Heart left ventricle (tissue), 16 donors: ENCODE results near the gene THY1. TPM values are rescaled to one million over a fixed set of nuclear protein-coding genes. Genes with fewer than 3 reads are reported as not detected.

Experiments
- ATAC-seq, 4 donors: fragments of 200-7000 bp; cut with Tn5 transposase; one replicate each; pipeline ENCODE4 v1.9.1; 2020 to 2022; ENCODE audit warnings: moderate library complexity in 4 of 4, mild to moderate bottlenecking in 3 of 4, moderate number of reproducible peaks in 1 of 4
- DNase-seq, 5 donors: peaks; one replicate each; pipeline ENCODE4 v3.0.0-alpha.2; 2020
- H3K27ac ChIP-seq, 12 donors: fragments of 200-600 bp; sonication (generic) in 4 of 12; one replicate each; pipeline versions ENCODE4 v1.5.0 to v1.8.0; 2016 to 2022; ENCODE audit warnings: mild to moderate bottlenecking in 2 of 12
- H3K27me3 ChIP-seq, 9 donors: fragments of 200-600 bp; sonication (generic) in 2 of 9; one replicate each; pipeline versions ENCODE4 v1.5.1 to v1.8.0; 2016 to 2022; ENCODE audit warnings: mild to moderate bottlenecking in 3 of 9
- H3K36me3 ChIP-seq, 9 donors: fragments of 200-600 bp; sonication (generic) in 2 of 9; one replicate each; pipeline versions ENCODE4 v1.5.0 to v1.8.0; 2018 to 2022; ENCODE audit warnings: mild to moderate bottlenecking in 2 of 9
- H3K4me1 ChIP-seq, 12 donors: fragments of 200-600 bp; sonication (generic) in 4 of 12; one replicate each; pipeline versions ENCODE4 v1.5.0 to v1.8.0; 2016 to 2022; ENCODE audit warnings: mild to moderate bottlenecking in 3 of 12
- H3K4me3 ChIP-seq, 12 donors: fragments of 200-600 bp; sonication (generic) in 4 of 12; one replicate each; pipeline versions ENCODE4 v1.5.0 to v1.8.0; 2017 to 2022; ENCODE audit warnings: mild to moderate bottlenecking in 9 of 12, moderate library complexity in 4 of 12
- H3K9me3 ChIP-seq, 12 donors: fragments of 200-600 bp; sonication (generic) in 4 of 12; one replicate each; pipeline versions ENCODE4 v1.5.0 to v1.8.0; 2016 to 2022; ENCODE audit warnings: mild to moderate bottlenecking in 1 of 12
- CTCF ChIP-seq, 12 donors: fragments of 200-600 bp; sonication (generic) in 4 of 12; IDR thresholded peaks; one replicate each; pipeline versions ENCODE4 v1.5.0 to v1.8.0; 2018 to 2022; ENCODE audit warnings: antibody characterized with exemption in 12 of 12, mild to moderate bottlenecking in 5 of 12
- POLR2A ChIP-seq, 2 donors: fragments of 450-650 bp; IDR thresholded peaks; one replicate each; pipeline ENCODE4 v1.6.1; 2017; ENCODE audit warnings: antibody characterized with exemption in 2 of 2, mild to moderate bottlenecking in 2 of 2, moderate library complexity in 2 of 2
- WGBS, 4 donors: extraction: QIAGEN DNeasy Blood & Tissue Kit in 2 of 4; methylation state at CpG; one replicate each; pipeline versions ENCODE4 v1.1.5 to v1.1.7; 2013 to 2018; 5-methylcytosine and 5-hydroxymethylcytosine counted together
- intact Hi-C, 10 donors: fragments of 100-400 bp; cut with DNase I; formaldehyde crosslinking; loops; one replicate each; pipeline versions ENCODE4 v1.11.1 to v1.14.2; 2022
- polyA plus RNA-seq, 2 donors: library from polyadenylated mRNA; stranded (reverse); fragments of 200-250 nt; gene quantifications; one replicate each; pipeline ENCODE4 v1.2.3, GENCODE V29; 2013
- total RNA-seq, 9 donors: library from RNA; depleted of rRNA in 2 of 9; stranded (reverse); fragments of >200 nt in 2 of 9; fragmentation: NEBNext Ultra II Directional in 3 of 9; extraction: Animal tissue kit (Norgen Biotek cat#: 25700) in 3 of 9; gene quantifications; one replicate each; pipeline versions ENCODE4 v1.1.0 to v1.2.4, GENCODE V29; 2016 to 2023
- donor health status: ischemic (EF 13 %, LVEDD 7.1; RV severe dilation, severe dysfunction).
- donor health status: healthy with polysubstance abuse.
- donor health status: DM: no; HTN: yes; CAD: no.
- donor health status: DM: no; HTN: no; CAD: no.
- donor health status: ischemic (EF 25% LVEDD 6.9; RV normal size, moderate dysfunction).
- donor health status: ischemic (EF 25% LVEDD 5.7; RV mildly dilated, moderate dysfunction).
- donor health status: healthy.
- donor health status: DM: yes; HTN: yes; CAD: no.
- donor health status: ischemic (EF 35%, LVEDD 5.7; RV mildly dilated, moderate dysfunction).
- donor health status: nonischemic (EF 11% LVEDD 7.7; RV severe dilation, severe dysfunction).
- donor health status: DM: yes; HTN: yes; CAD: no.
- donor health status: PGD.
- donor health status: ischemic (EF 29% LVEDD 5.4; RV normal size, mild dysfunction).
- donor health status: nonischemic (EF 23%, LVEDD 6.1; RV moderate dilation, normal function).

Gene THY1
- total and polyA plus RNA-seq, 11 donors, result 0.80 to 57.8 (median 5.8) TPM; not detected in 1

DNA sequence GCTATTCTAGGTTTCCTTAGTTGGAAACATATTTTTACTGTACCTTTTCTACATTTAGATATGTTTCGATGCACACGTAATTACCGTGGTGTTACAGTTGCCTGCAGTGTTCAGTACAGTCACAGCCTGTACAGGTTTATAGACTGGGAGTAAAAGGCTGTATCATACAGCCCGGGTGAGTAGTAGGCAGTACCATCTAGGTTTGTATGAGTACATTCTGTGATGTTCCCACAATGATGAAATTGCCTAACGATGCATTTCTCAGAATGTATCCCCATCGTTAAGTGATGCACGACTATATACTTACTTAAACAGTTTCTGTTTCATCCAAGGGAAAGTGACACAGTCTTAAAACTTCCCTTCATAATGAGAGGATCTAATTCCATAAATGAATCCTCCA is 13.1 kb upstream of the THY1 start:
- no peak for ATAC-seq
- 92 to 94% (median 92%) methylated on average over 7 of the region's 7 CpGs for WGBS, 4 donors
- no peaks in the 10 kb centered on the region for H3K36me3 ChIP-seq
- intact Hi-C loops, result no loop called here
- H3K27ac ChIP-seq, result no peak overlapping the region
- peaks cover 0 to 10% (median 3%) of the 10 kb centered on the region in 12 donors for H3K4me1 ChIP-seq
- no peak for TF ChIP-seq CTCF (IDR thresholded peaks at IDR 0.05)
- TF ChIP-seq POLR2A (IDR thresholded peaks at IDR 0.05), result no peak
- no peaks in the 10 kb centered on the region for H3K9me3 ChIP-seq
- peaks cover 0 to 5% (median 0%) of the 10 kb centered on the region in 9 donors for H3K27me3 ChIP-seq
- no peak overlapping the region for H3K4me3 ChIP-seq
- no peak for DNase-seq

- Histone ChIP-seq H3K36me3 (no peaks in the 10 kb centered on the region), H3K9me3 (no peaks in the 10 kb centered on the region), H3K4me1 (peaks cover 0 to 10% (median 3%) of the 10 kb centered on the region in 12 donors), H3K27ac (no peak overlapping the region), H3K27me3 (peaks cover 0 to 5% (median 0%) of the 10 kb centered on the region in 9 donors), H3K4me3 (no peak overlapping the region)
- no peak for TF ChIP-seq POLR2A (IDR thresholded peaks at IDR 0.05)
- no peak for TF ChIP-seq CTCF (IDR thresholded peaks at IDR 0.05)
- WGBS, 4 donors, result 80 to 94% (median 89%) methylated on average over 1 of the region's 1 CpG
- intact Hi-C loops, result no loop called here
- DNase-seq, result no peak
- ATAC-seq, result no peak
These were observed 11.8 kb upstream of the THY1 start for GRCh38 chr11:119434591-119435330.

DNA sequence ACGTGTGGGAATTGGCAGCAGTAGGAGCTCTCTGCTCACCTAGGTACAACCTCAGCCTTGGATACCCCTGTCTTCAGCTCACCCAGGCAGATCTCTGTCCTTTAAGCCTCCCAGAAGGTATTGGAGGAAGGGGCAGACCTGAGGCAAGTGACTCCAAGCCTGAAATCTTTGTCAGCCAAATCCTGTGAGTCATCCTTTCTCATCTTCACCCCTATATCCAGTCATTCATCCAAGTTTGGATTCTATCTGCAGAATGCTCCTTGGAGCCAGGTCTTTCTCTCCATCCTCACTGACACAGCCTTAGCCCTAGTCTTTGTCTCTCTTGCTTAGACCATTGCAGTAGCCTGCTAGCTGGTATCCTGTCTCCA is 10.4 kb upstream of the THY1 start:
- Histone ChIP-seq H3K4me1 (peaks cover 0 to 10% (median 3%) of the 10 kb centered on the region in 12 donors), H3K9me3 (no peaks in the 10 kb centered on the region), H3K4me3 (no peak overlapping the region), H3K27me3 (peaks cover 0 to 5% (median 0%) of the 10 kb centered on the region in 9 donors), H3K36me3 (no peaks in the 10 kb centered on the region), H3K27ac (peak overlapping the region in 2 of 12 donors; percentile 30 to 34)
- DNase-seq, result no peak
- ATAC-seq, result no peak
- WGBS, 4 donors, result 29 to 50% (median 37%) methylated on average over 1 of the region's 1 CpG
- intact Hi-C loops, result no loop called here
- TF ChIP-seq CTCF (IDR thresholded peaks at IDR 0.05), result no peak
- TF ChIP-seq POLR2A (IDR thresholded peaks at IDR 0.05), result no peak

DNA sequence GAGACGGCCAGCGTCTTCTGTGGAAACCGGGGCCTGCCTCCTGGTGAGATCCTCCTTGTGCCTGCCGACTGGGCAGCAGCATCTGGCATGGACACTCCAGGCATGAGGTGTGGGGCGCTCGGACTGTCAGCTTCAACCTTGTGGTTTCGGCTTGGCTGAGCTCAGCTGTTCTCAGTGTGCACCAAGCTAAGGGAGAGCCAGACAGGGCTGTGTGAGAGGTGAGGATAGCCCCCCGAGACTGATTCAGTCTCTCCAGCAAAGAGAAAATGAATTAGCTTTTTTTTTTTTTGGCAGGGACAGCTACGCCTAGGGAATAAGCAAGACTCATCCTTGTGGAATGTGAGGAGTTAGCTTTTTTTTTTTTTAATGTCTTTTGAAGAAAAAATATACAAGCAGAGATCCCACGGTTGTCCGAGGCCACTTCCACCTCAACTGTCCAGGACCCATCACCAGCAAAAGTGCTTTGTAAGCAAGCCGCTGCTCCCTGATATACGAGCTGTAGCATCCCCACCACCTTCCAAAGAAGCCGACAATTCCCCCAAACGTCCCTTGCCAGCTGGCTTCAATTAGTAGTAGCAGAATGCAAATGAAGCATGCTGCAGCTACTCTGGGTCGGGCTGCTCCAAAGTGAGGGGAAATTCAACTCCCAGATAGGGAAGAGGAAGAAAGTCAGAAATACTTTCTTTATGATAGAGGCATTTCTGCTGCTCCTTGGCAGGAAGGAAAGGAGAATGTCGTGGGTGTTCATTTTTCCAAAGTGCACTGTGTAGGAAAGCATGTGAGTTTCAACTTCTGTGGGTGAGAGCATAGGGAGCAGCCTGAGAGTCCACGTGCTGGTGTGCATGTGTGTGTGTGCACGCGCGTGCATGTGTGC is 9.7 kb upstream of the THY1 start:
- peaks cover 0 to 10% (median 3%) of the 10 kb centered on the region in 12 donors for H3K4me1 ChIP-seq
- TF ChIP-seq CTCF (IDR thresholded peaks at IDR 0.05) (no peak), POLR2A (IDR thresholded peaks at IDR 0.05) (no peak)
- intact Hi-C loops, result no loop called here
- peak overlapping the region in 5 of 12 donors; percentile 7 to 22 (median 12) for H3K4me3 ChIP-seq
- ATAC-seq, result peak in 3 of 4 donors; percentile 48 to 77 (median 69)
- 36 to 49% (median 42%) methylated on average over 18 to 21 of the region's 21 CpGs for WGBS, 4 donors
- H3K9me3 ChIP-seq, result no peaks in the 10 kb centered on the region
- peaks cover 0 to 5% (median 0%) of the 10 kb centered on the region in 9 donors for H3K27me3 ChIP-seq
- H3K27ac ChIP-seq, result peak overlapping the region in 3 of 12 donors; percentile 30 to 42 (median 38)
- no peak for DNase-seq
- no peaks in the 10 kb centered on the region for H3K36me3 ChIP-seq
